HG02970 (cell line): ENCODE measurements around the gene HLA-E.
A peak's percentile ranks its signal among the peaks of the same experiment; 100 is the strongest.
"Not testable (repeated sequence)": the region's sequence is repeated elsewhere in the genome, so short reads cannot be mapped to it uniquely, and the experiment has no call there.

Experiments used
- ATAC-seq: cut with Tn5 transposase; IDR thresholded peaks from one replicate; pipeline ENCODE4 v1.9.1; 2021; ENCODE audit warnings: mild to moderate bottlenecking, moderate library complexity, moderate number of reproducible peaks; ENCODE audit not compliant: unreplicated experiment, low FRiP score

The HLA-E gene

DNA sequence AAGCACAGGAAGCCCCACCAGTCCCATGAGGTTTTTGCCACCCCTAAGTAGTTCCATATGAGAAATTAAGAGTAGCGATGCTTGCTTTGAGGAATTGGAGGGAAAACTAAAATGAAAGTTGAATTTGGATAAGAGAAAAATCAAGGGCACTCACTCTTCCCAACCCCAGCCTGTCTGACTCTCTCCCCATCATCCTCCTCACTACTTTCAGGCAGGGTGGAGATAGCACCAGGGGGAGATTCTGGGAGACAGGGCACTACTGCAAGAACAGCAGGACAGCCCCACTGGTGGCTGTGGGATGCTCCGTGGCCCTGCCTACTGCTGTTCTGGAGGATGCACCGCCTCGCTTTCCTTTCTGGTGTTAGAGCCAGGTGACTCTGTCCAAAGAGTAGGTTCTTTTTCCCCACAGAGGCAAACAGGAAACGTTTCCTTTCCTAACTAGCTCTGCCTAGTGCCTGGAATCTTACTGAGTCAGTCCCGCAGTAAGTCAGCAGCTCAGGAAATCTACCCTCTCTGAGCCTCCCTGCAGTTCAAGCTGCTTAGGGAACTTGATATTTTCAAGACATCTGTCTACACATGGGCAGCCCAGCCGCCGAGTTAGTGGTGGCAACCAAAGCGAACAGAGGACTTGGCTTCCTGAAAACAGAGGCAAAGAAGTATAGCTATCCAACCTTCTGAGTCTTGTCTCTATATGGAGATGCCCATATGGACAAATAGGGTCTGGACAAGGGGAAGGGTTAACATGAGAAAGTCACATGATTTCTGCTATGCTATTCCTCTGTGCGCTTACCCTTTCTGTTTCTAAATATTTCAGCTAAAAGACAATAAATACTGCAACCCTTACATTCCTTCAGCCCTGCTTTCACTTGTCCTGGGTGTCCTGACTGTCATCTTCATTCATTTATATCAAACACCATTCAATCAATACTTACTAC is 11.4 kb downstream of the HLA-E start:
- no peak for ATAC-seq

DNA sequence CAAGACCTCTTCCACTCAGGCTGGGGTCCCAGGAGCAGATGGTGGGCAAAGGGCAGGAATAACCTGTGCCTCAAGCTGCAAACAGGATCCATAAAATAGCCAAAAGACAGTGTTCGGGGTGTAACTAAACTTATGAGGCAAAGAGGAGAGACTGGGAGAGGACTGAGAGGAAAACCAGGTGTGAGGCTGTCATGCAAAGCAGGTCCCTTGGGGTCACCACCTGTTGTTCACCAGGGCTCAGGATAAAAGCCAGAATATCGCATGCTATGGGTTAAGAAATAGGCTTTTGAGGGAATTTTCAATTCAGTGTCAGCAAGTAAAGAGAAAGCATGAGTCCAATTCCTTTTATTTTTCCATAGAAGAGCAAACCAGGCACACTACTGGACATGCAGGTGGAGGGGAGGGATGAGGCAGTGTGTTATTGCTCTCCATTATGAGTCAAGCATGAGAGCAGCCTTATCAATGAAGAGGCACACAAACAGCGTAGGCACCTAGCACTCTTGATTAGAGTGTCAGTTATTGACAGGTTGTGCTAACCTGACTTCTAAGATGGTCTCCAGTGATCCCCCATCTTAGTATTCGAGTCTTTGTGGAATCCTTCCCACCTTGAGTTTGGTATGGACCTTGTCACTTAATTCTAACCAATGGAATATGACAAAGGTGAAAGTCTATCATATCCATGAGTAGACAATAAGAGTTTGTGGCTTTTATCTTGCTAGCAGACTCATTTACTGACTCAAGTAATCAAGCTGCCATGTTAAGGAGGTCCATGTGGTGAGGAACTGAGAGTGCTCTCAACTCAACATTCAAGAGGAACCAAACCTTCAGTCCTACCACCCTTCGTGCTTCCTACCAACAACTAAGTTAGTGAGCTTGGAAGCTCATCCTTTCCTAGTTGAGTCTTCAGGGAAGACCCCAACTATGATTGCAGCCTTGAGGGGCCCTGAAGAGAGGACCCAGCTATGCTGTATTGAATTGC is 18.8 kb downstream of the HLA-E start:
- ATAC-seq = no peak

DNA sequence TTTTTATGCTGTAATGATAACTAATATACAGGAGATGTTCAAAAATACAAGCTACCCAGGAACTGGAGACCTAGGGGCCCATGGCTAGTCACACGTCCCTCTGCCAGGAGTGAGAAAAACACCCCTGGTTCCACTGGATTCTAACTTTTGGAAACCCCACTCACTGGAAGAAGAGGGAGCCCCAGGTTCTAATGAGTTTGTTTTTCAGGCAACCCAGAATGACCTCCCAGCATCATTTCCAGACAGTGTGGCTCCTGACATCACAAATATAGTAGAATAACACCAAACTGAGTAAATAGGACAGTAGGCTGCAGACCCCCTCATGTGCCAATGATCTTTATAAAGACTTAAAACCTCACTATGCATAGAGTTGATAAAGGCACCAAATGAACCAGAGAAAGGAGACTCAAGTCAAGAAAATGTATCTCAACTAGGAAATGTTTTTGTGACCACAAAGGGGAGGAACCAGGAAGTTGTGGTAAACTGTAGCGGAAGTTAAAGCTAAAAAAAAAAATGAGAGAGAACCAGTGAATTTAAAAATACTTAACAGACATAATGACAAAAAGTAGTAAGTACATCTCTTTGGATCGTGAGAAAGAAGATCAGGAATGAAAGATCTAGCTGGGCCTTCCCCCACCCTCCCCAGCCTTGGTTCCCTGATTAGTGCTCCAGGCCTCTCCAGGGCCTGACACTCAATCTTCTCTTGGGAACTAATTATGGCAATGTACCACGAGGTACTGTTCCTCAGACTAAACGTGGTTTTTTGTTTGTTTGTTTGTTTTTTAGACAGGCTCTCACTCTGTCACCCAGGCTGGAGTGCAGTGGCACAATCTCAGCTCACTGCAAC is 19.8 kb downstream of the HLA-E start:
- no peak for ATAC-seq

- no peak for ATAC-seq
Observed at GRCh38 chr6:30510419-30511168, 21.3 kb downstream of the HLA-E start.

- no peak for ATAC-seq
Observed at GRCh38 chr6:30511169-30511546, 21.8 kb downstream of the HLA-E start.

GRCh38 chr6:30513451-30513850 is 24.1 kb downstream of the HLA-E start:
- ATAC-seq = no peak

DNA sequence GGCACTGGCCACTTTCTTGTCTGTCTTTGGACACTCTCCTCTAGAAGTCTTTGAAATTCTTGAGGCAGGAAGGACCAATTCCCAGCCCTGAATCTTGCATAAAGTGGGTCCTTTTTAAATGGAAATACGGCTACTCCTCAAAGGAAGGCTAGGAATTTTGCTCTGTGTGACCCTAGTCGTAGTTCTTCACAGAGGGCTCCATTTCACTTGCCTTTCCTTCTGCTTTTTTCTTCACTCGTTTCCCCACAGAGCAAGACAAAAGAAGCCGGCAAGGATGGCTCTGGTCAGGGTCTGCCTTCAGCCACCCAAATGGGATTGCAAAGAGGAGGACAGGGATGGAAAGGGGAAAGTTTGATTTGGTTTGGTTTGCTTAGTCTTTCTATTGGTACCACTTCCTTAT is 25.8 kb downstream of the HLA-E start:
- ATAC-seq = no peak

DNA sequence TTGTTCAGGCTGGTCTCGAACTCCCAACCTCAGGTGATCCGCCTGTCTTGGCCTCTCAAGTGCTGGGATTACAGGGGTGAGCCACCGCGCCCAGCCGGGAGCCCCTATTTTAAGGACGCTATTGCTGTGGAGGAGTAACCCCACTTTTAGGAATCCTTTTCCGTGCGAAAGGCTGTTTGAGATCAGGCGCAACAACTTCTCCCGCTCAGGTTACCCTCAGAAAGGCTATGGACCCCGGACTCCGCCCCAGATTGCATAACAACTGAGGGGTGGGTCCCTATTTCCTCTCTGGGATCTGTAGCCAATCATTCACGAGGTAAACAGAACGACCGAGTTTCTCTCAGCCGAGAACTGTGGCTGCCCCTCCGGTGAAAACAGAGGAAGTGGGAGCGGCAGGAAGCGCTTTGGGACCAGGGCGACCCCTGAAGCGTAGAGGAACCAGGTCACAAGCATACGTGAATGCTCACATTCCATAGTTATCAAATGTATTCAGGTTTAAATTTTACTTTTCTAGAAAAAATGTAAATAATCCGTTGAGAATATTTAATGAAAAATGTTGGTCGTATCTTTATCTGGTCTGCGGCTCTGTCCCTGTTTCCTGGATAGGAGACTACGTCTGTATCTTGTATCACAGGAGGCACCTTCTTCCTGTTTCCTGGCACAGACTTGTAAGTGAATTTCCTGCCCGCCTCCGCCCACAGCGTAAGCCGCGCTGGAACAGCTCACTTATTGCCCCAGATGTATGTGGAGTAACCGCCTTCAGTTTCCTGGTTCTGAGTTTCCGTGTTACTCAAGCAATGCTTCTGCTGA is 26.8 kb downstream of the HLA-E start:
- ATAC-seq = peak; percentile 62

DNA sequence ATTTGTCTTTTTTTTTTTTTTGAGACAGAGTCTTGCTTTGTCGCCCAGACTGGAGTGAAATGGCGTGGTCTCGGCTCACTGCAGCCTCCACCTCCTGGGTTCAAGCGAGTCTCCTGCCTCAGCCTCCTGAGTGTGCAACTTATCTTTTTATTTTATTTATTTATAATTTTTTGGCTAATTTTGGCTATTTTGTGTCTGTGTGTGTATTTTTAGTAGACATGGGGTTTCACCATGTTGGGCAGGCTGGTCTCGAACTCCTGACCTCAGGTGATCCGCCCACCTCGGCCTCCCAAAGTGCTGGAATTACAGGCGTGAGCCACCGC is 27.4 kb downstream of the HLA-E start:
- ATAC-seq = not testable (repeated sequence)

DNA sequence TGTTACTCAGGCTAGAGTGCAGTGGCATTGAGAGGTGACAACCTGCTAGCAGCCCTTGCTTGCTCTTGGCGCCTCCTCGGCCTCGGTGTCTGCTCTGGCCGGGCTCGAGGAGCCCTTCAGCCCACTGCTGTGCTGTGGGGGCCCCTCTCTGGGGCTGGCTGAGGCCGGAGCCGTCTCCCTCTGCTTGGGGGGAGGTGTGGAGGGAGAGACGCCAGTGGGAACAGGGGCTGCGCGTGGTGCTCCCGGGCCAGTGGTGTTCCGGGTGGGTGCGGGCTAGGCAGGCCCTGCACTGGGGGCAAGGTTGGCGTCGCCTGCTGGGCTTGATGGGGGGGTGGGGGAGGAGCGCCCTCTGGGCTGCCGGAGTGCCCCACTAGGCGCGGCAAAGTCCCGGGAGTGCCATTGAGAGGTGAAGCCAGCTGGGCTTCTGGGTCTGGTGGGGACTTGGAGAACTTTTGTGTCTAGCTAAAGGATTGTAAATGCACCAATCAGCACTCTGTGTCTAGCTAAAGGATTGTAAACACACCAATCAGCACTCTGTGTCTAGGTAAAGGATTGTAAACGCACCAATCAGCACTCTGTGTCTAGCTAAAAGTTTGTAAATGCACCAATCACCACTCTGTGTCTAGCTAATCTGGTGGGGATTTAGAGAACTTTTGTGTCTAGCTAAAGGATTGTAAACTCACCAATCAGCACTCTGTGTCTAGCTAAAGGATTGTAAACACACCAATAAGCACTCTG is 28.6 kb downstream of the HLA-E start:
- not testable (repeated sequence) for ATAC-seq

GRCh38 chr6:30518505-30519145 is 29.3 kb downstream of the HLA-E start:
- not testable (repeated sequence) for ATAC-seq

DNA sequence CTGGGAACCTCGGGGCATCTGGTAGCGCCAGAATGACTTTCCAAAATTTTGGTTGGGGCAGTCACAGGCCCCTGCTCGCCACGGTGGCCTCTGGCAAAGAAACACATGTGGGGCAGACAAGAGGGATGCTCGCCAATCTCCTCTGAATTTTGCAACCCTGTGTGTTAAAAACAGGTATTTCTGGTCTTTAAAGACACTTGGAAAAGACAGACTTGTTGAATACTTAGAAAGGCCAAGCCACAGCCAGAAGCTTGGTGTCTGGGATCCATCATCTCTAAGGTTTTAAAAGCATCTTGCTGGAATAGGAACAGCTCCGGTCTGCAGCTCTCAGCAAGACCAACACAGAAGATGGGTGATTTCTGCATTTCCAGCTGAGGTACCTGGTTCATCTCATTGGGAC is 31.2 kb downstream of the HLA-E start:
- no peak for ATAC-seq

GRCh38 chr6:30521082-30521481 is 31.8 kb downstream of the HLA-E start:
- ATAC-seq = not testable (repeated sequence)

- not testable (repeated sequence) for ATAC-seq
Observed at GRCh38 chr6:30521952-30522351, 32.6 kb downstream of the HLA-E start.

GRCh38 chr6:30526444-30526843 is 37.1 kb downstream of the HLA-E start:
- ATAC-seq = not testable (repeated sequence)

DNA sequence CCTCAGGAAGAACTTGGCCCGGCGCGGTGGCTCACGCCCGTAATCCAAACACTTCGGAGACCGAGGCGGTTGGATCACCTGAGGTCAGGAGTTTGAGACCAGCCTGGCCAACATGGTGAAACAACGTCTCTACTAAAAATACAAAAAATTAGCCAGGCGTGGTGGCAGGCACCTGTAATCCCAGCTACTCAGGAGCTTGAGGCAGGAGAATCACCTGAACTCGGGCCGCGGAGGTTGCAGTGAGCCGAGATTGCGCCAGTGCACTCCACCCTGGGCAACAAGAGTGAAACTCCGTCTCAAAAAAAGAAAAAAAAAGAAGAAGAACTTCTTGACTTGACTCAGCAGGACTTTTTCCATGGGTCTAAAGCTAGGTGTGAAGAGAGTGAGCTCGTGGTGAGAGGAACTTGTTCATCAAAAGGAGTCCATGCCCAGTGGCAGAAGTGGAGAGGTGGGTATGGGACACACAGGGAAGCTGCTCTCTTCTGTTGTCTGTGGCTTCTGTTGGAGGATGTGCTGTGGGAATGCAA is 40.1 kb downstream of the HLA-E start:
- ATAC-seq = not testable (repeated sequence)

- ATAC-seq = no peak
Observed at GRCh38 chr6:30530014-30530413, 40.7 kb downstream of the HLA-E start.
